Ammon's horn (tissue), 1 donor: ENCODE measurements around the gene ZYG11B.
"Not testable (repeated sequence)": the region's sequence is repeated elsewhere in the genome, so short reads cannot be mapped to it uniquely, and the experiment has no call there.

ENCODE experiments used
- DNase-seq: peaks from one replicate; pipeline ENCODE4 v3.0.0-alpha.2; 2016; ENCODE audit warnings: low spot score

Gene ZYG11B

GRCh38 chr1:52852854-52853253 is 126.6 kb downstream of the ZYG11B start:
- DNase-seq, result no peak

GRCh38 chr1:52855584-52855983 is 129.3 kb downstream of the ZYG11B start:
- DNase-seq, result no peak

GRCh38 chr1:52856026-52856425 is 129.8 kb downstream of the ZYG11B start:
- no peak for DNase-seq

- no peak for DNase-seq
Measured at GRCh38 chr1:52857443-52857842, 131.2 kb downstream of the ZYG11B start.

GRCh38 chr1:52862666-52863458 is 136.6 kb downstream of the ZYG11B start:
- DNase-seq, result no peak

GRCh38 chr1:52867087-52867863 is 141.0 kb downstream of the ZYG11B start:
- no peak for DNase-seq

- DNase-seq, result not testable (repeated sequence)
Measured at GRCh38 chr1:52869727-52870126, 143.5 kb downstream of the ZYG11B start.

- DNase-seq, result no peak
Measured at GRCh38 chr1:52876843-52877242, 150.6 kb downstream of the ZYG11B start.
